HEK293 (cell line): Measurements from ENCODE around the gene PPP2R2D.

Experiments
- CTCF ChIA-PET: fragments of 350-600 bp; formaldehyde crosslinking; extraction: SDS; loops from one replicate; lab custom pipeline; 2021; ENCODE audit warnings: antibody characterized with exemption; lab: Yijun Ruan, JAX
- POLR2A ChIA-PET: fragments of 300-600 bp; formaldehyde crosslinking; extraction: SDS; loops from one replicate; lab custom pipeline; 2020; ENCODE audit warnings: antibody characterized with exemption, inconsistent platforms; lab: Yijun Ruan, JAX
- H3K27ac ChIP-seq: fragments of 200-500 bp; sonication (Bioruptor generic); 2 replicates; pipeline ENCODE4 v1.5.1; 2014; ENCODE audit warnings: low read depth, low read length, control low read depth, inconsistent platforms; ENCODE audit errors: extremely low read depth
- H3K36me3 ChIP-seq, 2 experiments: fragments of 200-500 bp in 1 of 2; sonication (Bioruptor generic) in 1 of 2; 1 replicate in 1 of 2; 2 replicates in 1 of 2; pipeline ENCODE4 v1.5.1; 2014 to 2017; ENCODE audit warnings: inconsistent platforms in 2 of 2, low read length in 2 of 2; ENCODE audit not compliant: control insufficient read depth in 2 of 2, insufficient read depth in 1 of 2
- H3K4me1 ChIP-seq: fragments of 200-500 bp; sonication (Bioruptor generic); 2 replicates; pipeline ENCODE4 v1.5.1; 2014; ENCODE audit warnings: mild to moderate bottlenecking, low read length, inconsistent platforms; ENCODE audit not compliant: control insufficient read depth, insufficient read depth
- H3K4me3 ChIP-seq: 2 replicates; pipeline ENCODE4 v1.5.1; 2011; ENCODE audit warnings: low read depth, mild to moderate bottlenecking, control low read depth, low read length, moderate library complexity
- H3K9me3 ChIP-seq: fragments of 200-500 bp; sonication (Bioruptor generic); 2 replicates; pipeline ENCODE4 v1.5.1; 2014; ENCODE audit warnings: low read depth, low read length, inconsistent platforms; ENCODE audit not compliant: control insufficient read depth, insufficient read depth
- GFI1B ChIP-seq: fragments of 450-650 bp; formaldehyde crosslinking; IDR thresholded peaks from 2 replicates; pipeline ENCODE4 v1.5.1; 2016; ENCODE audit warnings: missing biosample characterization, missing genetic modification characterization
- KLF10 ChIP-seq: fragments of 450-650 bp; IDR thresholded peaks from 2 replicates; pipeline ENCODE4 v1.5.1; 2018; ENCODE audit warnings: missing biosample characterization, mild to moderate bottlenecking, missing genetic modification characterization
- KLF9 ChIP-seq: fragments of 450-650 bp; formaldehyde crosslinking; IDR thresholded peaks from 2 replicates; pipeline ENCODE4 v1.5.1; 2016; ENCODE audit warnings: missing biosample characterization, missing genetic modification characterization, low read depth
- RBAK ChIP-seq: fragments of 450-650 bp; formaldehyde crosslinking; IDR thresholded peaks from 2 replicates; pipeline ENCODE4 v1.5.1; 2016; ENCODE audit warnings: missing biosample characterization, missing genetic modification characterization
- SALL2 ChIP-seq: fragments of 450-650 bp; formaldehyde crosslinking; IDR thresholded peaks from 2 replicates; pipeline ENCODE4 v1.5.0; 2017; ENCODE audit warnings: missing biosample characterization, mild to moderate bottlenecking, missing genetic modification characterization, borderline replicate concordance
- SETDB1 ChIP-seq: IDR thresholded peaks from one replicate; pipeline ENCODE4 v1.6.1; 2017; ENCODE audit warnings: mild to moderate bottlenecking, low read length, moderate library complexity, mixed read lengths; ENCODE audit not compliant: insufficient read length
- TCF7L2 ChIP-seq: IDR thresholded peaks from 2 replicates; pipeline ENCODE4 v1.6.1; 2011; ENCODE audit warnings: low read depth, mild to moderate bottlenecking, inconsistent platforms, low read length, moderate library complexity, borderline replicate concordance
- ZBTB44 ChIP-seq: fragments of 450-650 bp; IDR thresholded peaks from 2 replicates; pipeline ENCODE4 v1.5.1; 2018; ENCODE audit warnings: missing biosample characterization, mild to moderate bottlenecking, missing genetic modification characterization
- ZEB2 ChIP-seq: fragments of 450-650 bp; formaldehyde crosslinking; IDR thresholded peaks from 2 replicates; pipeline ENCODE4 v1.5.1; 2016; ENCODE audit warnings: missing biosample characterization, missing genetic modification characterization
- ZFHX2 ChIP-seq: fragments of 450-650 bp; formaldehyde crosslinking; conservative IDR thresholded peaks from 2 replicates; pipeline ENCODE4 v1.5.1; 2016; ENCODE audit warnings: missing biosample characterization, missing genetic modification characterization
- ZFP37 ChIP-seq: fragments of 450-650 bp; formaldehyde crosslinking; IDR thresholded peaks from 2 replicates; pipeline ENCODE4 v1.5.1; 2016; ENCODE audit warnings: missing biosample characterization, missing genetic modification characterization
- ZNF114 ChIP-seq: fragments of 450-650 bp; formaldehyde crosslinking; IDR thresholded peaks from 2 replicates; pipeline ENCODE4 v1.5.0; 2017; ENCODE audit warnings: missing biosample characterization, missing genetic modification characterization
- ZNF266 ChIP-seq: fragments of 450-650 bp; formaldehyde crosslinking; IDR thresholded peaks from 2 replicates; pipeline ENCODE4 v1.5.1; 2016; ENCODE audit warnings: missing biosample characterization, missing genetic modification characterization, low read depth
- ZNF324 ChIP-seq: fragments of 450-650 bp; formaldehyde crosslinking; IDR thresholded peaks from 2 replicates; pipeline ENCODE4 v1.5.1; 2016; ENCODE audit warnings: missing biosample characterization, missing genetic modification characterization
- ZNF341 ChIP-seq: fragments of 450-650 bp; formaldehyde crosslinking; IDR thresholded peaks from 2 replicates; pipeline ENCODE4; 2016; ENCODE audit warnings: low read depth, missing biosample characterization, missing genetic modification characterization
- ZNF416 ChIP-seq: fragments of 450-650 bp; formaldehyde crosslinking; IDR thresholded peaks from 2 replicates; pipeline ENCODE4 v1.5.1; 2016; ENCODE audit warnings: missing biosample characterization, missing genetic modification characterization
- ZNF488 ChIP-seq: fragments of 450-650 bp; formaldehyde crosslinking; IDR thresholded peaks from 2 replicates; pipeline ENCODE4 v1.5.1; 2016; ENCODE audit warnings: missing biosample characterization, missing genetic modification characterization
- ZNF501 ChIP-seq: fragments of 450-650 bp; formaldehyde crosslinking; IDR thresholded peaks from 2 replicates; pipeline ENCODE4 v1.5.1; 2016; ENCODE audit warnings: missing biosample characterization, missing genetic modification characterization
- ZNF571 ChIP-seq: fragments of 450-650 bp; formaldehyde crosslinking; IDR thresholded peaks from 2 replicates; pipeline ENCODE4 v1.5.0; 2017; ENCODE audit warnings: missing biosample characterization, missing genetic modification characterization
- ZNF626 ChIP-seq: fragments of 450-650 bp; sonication (Bioruptor Pico); formaldehyde crosslinking; IDR thresholded peaks from 2 replicates; pipeline ENCODE4 v1.5.1; 2018; ENCODE audit warnings: missing biosample characterization, missing genetic modification characterization, inconsistent platforms
- ZNF76 ChIP-seq: fragments of 450-650 bp; formaldehyde crosslinking; IDR thresholded peaks from 2 replicates; pipeline ENCODE4; 2016; ENCODE audit warnings: low read depth, missing biosample characterization, missing genetic modification characterization, borderline replicate concordance
- ZSCAN30 ChIP-seq: fragments of 450-650 bp; IDR thresholded peaks from 2 replicates; pipeline ENCODE4 v1.5.1; 2018; ENCODE audit warnings: missing biosample characterization, mild to moderate bottlenecking, missing genetic modification characterization, moderate library complexity
- TF ChIP-seq, protein P1 (sequence below): fragments of 450-650 bp; formaldehyde crosslinking; IDR thresholded peaks from 2 replicates; pipeline ENCODE4 v1.5.1; 2016; ENCODE audit warnings: missing biosample characterization, missing genetic modification characterization
- TF ChIP-seq, protein P2 (sequence below): fragments of 450-650 bp; formaldehyde crosslinking; IDR thresholded peaks from 2 replicates; pipeline ENCODE4 v1.5.1; 2016; ENCODE audit warnings: missing biosample characterization, missing genetic modification characterization, low read depth

The PPP2R2D gene

DNA sequence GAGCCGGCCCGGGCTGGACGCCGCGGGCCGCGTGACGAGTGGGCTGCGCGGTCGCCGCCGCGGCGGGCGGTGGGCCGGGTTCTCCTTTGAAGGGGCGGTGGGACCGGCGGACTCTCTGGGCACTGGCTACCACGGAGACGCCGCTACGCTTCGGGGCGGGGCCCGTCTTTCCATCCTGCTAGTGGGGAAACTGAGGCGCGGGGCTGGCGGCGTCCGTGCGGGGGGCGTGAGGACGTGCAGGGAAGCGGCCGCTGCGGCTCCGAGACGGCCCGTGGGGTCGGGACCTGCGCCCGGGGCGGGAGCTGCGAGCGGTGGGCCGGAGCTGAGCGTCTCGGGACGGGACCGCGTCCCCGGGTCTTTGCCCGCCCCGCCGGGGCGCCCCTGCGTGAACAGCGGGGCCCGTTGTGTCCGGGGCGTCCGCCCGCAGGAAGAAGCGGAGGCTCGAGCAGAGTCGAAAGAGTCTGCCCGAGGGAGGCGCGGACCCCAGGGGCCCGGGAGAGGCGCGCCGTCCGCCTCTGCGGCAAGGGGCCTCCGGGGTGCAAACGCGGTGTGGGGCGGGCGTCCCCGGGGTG is 81.5 kb downstream of the PPP2R2D start:
- ChIA-PET POLR2A (interaction anchor here (1.1 kb wide), 1 partner anchor 82 kb away, joined by 3 read pairs; no protein-coding TSS in a partner anchor), CTCF (no interaction called here)
- no peaks in the 10 kb centered on the region for H3K4me1 ChIP-seq
- H3K9me3 ChIP-seq: no peaks in the 10 kb centered on the region
- peaks cover 0 to 4% of the 10 kb centered on the region in 2 experiments; a peak in 2 of 3 replicates for H3K36me3 ChIP-seq
- peak overlapping the region; percentile 60; the same call in 1 of the 2 replicates for H3K27ac ChIP-seq
- no peak for TF ChIP-seq ZNF571
- TF ChIP-seq KLF10 (tag by site-specific recombination): 0 out of 2 replicates have a peak, but pooled peaks have one; percentile 5
- peak; percentile 25; the same call in 1 of the 2 replicates for TF ChIP-seq ZFHX2 (tag by site-specific recombination)
- no peak for TF ChIP-seq ZBTB44 (tag by site-specific recombination)
- TF ChIP-seq ZNF501 (tag by site-specific recombination): no peak
- TF ChIP-seq ZNF324: no peak
- 0 out of 2 replicates have a peak, but pooled peaks have one; percentile 8 for TF ChIP-seq ZSCAN30
- TF ChIP-seq RBAK (tag by site-specific recombination): no peak
- no peak for TF ChIP-seq ZNF114 (tag by site-specific recombination)
- no peak for TF ChIP-seq ZNF416 (tag by site-specific recombination)
- TF ChIP-seq, all 188 proteins: peak for 3
- H3K4me3 ChIP-seq: peak overlapping the region; percentile 50

DNA sequence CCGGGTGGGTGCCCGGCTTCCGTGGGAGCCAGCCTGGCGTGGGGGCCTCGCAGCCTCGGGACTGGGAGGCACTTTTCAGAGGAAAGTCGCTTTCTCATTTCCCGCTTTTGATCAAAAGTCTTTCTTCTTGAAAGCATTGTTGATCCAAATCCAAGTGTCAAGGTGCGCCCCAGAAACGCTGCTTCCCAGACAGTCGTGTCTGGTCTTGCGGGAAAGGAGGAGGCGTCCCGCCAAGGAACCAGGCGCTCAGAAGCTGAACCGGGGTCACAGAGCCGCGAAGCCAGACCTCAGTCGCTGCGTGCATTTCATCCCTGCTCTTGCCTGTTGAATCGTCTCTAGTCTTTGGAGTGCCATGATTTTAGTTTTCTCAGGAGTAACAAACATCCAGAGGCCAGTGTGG is 82.0 kb downstream of the PPP2R2D start:
- POLR2A ChIA-PET: interaction anchor here (1.1 kb wide), 1 partner anchor 83 kb away, joined by 3 read pairs; no protein-coding TSS in a partner anchor
- CTCF ChIA-PET: interaction anchor here (1.3 kb wide), 1 partner anchor 40 kb away, joined by 4 read pairs; no protein-coding TSS in a partner anchor
- no peaks in the 10 kb centered on the region; a peak in 1 of 3 replicates for H3K36me3 ChIP-seq
- H3K27ac ChIP-seq: no peak overlapping the region
- H3K4me3 ChIP-seq: no peak overlapping the region
- no peaks in the 10 kb centered on the region for H3K4me1 ChIP-seq
- no peaks in the 10 kb centered on the region for H3K9me3 ChIP-seq
- TF ChIP-seq ZFP37 (tag by site-specific recombination): no peak
- TF ChIP-seq ZNF501 (tag by site-specific recombination): no peak
- TF ChIP-seq ZEB2 (tag by site-specific recombination): no peak
- TF ChIP-seq TCF7L2: no peak
- TF ChIP-seq ZNF488: no peak
- no peak for TF ChIP-seq SALL2 (tag by site-specific recombination)
- TF ChIP-seq ZNF76 (tag by site-specific recombination): no peak
- TF ChIP-seq ZNF341: no peak
- no peak for TF ChIP-seq ZBTB44 (tag by site-specific recombination)

DNA sequence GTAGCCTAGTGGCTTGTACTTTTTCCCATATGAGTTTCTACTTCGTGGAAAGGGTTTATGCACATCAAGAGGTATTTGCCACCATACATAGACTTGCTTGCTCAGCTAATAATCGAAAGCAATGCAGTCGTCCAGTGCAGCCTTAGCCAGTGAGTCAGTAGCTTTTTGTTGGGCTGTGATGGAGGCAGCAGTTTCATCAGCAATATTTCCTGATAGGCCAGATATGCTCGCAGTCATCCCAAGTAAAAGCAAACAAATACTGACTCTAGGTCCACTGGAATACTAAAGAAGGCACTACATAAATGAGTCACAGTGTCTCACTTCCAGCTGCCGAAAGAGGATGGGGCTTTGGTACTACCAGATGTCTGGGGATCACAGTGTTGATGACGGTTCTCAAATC is 83.0 kb downstream of the PPP2R2D start:
- Histone ChIP-seq H3K27ac (no peak overlapping the region), H3K4me3 (no peak overlapping the region), H3K4me1 (no peaks in the 10 kb centered on the region), H3K9me3 (no peaks in the 10 kb centered on the region), H3K36me3 (no peaks in the 10 kb centered on the region; a peak in 1 of 3 replicates)
- ChIA-PET CTCF (interaction anchor here (1.3 kb wide), 1 partner anchor 39 kb away, joined by 4 read pairs; no protein-coding TSS in a partner anchor), POLR2A (interaction anchor here (0.9 kb wide), 1 partner anchor 13 kb away, joined by 3 read pairs; no protein-coding TSS in a partner anchor)
- TF ChIP-seq ZNF341 (no peak), GFI1B (tag by site-specific recombination) (no peak), KLF9 (tag by site-specific recombination) (no peak), ZNF266 (tag by site-specific recombination) (no peak), ZNF626 (tag by site-specific recombination) (no peak), ZNF324 (no peak), SETDB1 (no peak)
- TF ChIP-seq, protein P1, sequence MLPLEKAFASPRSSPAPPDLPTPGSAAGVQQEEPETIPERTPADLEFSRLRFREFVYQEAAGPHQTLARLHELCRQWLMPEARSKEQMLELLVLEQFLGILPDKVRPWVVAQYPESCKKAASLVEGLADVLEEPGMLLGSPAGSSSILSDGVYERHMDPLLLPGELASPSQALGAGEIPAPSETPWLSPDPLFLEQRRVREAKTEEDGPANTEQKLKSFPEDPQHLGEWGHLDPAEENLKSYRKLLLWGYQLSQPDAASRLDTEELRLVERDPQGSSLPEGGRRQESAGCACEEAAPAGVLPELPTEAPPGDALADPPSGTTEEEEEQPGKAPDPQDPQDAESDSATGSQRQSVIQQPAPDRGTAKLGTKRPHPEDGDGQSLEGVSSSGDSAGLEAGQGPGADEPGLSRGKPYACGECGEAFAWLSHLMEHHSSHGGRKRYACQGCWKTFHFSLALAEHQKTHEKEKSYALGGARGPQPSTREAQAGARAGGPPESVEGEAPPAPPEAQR (tag by site-specific recombination): no peak
- TF ChIP-seq, protein P2, sequence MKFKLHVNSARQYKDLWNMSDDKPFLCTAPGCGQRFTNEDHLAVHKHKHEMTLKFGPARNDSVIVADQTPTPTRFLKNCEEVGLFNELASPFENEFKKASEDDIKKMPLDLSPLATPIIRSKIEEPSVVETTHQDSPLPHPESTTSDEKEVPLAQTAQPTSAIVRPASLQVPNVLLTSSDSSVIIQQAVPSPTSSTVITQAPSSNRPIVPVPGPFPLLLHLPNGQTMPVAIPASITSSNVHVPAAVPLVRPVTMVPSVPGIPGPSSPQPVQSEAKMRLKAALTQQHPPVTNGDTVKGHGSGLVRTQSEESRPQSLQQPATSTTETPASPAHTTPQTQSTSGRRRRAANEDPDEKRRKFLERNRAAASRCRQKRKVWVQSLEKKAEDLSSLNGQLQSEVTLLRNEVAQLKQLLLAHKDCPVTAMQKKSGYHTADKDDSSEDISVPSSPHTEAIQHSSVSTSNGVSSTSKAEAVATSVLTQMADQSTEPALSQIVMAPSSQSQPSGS: no peak
